NB4 (cell line): Measurements from ENCODE around the gene ARHGAP45.

Experiments
- DNase-seq: peaks from one replicate; pipeline ENCODE4 v3.0.0; 2010; ENCODE audit warnings: low read depth
- H3K4me3 ChIP-seq: one replicate; pipeline ENCODE4 v1.5.1; 2011; ENCODE audit warnings: mild to moderate bottlenecking, low read depth, low read length, moderate library complexity
- MYC ChIP-seq: IDR thresholded peaks from 2 replicates; pipeline ENCODE4 v1.6.1; 2011; ENCODE audit warnings: low read depth, low read length
- POLR2A ChIP-seq: IDR thresholded peaks from 2 replicates; pipeline ENCODE4 v1.6.1; 2011; ENCODE audit warnings: mild to moderate bottlenecking; ENCODE audit not compliant: insufficient read length; ENCODE audit errors: extremely low read depth
- TF ChIP-seq, protein P1 (sequence below): IDR thresholded peaks from one replicate; pipeline ENCODE4 v1.5.1; 2012; ENCODE audit warnings: low read depth, low read length
- TF ChIP-seq, protein P2 (sequence below): IDR thresholded peaks from 2 replicates; pipeline ENCODE4 v1.6.1; 2011; ENCODE audit warnings: low read depth, low read length

Gene ARHGAP45

DNA sequence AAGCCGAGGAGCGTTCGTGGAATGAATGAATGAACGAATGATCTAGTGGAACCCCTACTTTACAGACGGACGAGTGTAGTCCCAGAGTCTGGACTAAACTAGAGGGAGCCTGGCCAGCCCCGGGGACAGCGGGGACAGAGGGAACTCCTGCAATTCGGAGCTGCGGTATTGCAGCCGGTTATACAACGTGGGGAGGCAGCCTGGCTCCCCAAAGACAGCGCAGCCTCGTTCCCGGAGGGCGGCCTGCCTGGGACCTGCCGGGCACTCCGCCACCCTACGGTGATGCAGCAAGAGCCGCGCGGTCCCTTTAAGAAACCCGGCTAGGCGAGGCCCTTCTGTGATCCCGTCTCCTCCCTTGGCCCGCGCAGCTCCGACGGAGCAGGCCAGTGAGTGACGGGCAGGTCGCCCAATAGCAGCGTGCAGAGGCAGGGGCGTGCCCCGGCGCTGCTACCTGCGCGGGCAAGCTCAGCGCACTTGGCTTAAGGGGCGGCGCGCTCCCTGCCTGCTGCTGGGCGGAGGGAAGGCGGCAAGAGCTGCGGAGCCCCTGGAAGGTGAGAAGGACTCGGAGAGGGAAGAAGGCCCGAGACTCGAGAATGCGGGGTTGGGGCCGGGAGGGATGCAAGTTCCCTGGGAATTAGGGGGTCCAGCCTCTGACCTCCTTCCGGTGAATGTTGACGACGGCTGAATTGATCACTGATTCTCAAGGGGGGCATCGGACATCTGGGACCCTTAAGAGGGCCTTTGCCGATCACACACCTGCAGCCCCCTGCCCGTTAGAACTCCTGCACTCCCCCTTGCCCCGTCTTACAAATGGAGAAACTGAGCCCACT lies 27.1 kb upstream of the ARHGAP45 start, which contains the start of gene ABCA7:
TSS of gene ABCA7 (plus strand) at position 462 of the 830 bp plus-strand sequence. CDS start 1,255 bp downstream, outside the sequence.
- DNase-seq = peak; percentile 95
- H3K4me3 ChIP-seq = peak within 1 kb of the TSS; percentile 55
- no peak for TF ChIP-seq POLR2A
- TF ChIP-seq MYC = no peak
- TF ChIP-seq, protein P1, sequence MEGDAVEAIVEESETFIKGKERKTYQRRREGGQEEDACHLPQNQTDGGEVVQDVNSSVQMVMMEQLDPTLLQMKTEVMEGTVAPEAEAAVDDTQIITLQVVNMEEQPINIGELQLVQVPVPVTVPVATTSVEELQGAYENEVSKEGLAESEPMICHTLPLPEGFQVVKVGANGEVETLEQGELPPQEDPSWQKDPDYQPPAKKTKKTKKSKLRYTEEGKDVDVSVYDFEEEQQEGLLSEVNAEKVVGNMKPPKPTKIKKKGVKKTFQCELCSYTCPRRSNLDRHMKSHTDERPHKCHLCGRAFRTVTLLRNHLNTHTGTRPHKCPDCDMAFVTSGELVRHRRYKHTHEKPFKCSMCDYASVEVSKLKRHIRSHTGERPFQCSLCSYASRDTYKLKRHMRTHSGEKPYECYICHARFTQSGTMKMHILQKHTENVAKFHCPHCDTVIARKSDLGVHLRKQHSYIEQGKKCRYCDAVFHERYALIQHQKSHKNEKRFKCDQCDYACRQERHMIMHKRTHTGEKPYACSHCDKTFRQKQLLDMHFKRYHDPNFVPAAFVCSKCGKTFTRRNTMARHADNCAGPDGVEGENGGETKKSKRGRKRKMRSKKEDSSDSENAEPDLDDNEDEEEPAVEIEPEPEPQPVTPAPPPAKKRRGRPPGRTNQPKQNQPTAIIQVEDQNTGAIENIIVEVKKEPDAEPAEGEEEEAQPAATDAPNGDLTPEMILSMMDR = no peak
- TF ChIP-seq, protein P2, sequence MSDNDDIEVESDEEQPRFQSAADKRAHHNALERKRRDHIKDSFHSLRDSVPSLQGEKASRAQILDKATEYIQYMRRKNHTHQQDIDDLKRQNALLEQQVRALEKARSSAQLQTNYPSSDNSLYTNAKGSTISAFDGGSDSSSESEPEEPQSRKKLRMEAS = 0 out of 2 replicates have a peak, but pooled peaks have one; percentile 18

DNA sequence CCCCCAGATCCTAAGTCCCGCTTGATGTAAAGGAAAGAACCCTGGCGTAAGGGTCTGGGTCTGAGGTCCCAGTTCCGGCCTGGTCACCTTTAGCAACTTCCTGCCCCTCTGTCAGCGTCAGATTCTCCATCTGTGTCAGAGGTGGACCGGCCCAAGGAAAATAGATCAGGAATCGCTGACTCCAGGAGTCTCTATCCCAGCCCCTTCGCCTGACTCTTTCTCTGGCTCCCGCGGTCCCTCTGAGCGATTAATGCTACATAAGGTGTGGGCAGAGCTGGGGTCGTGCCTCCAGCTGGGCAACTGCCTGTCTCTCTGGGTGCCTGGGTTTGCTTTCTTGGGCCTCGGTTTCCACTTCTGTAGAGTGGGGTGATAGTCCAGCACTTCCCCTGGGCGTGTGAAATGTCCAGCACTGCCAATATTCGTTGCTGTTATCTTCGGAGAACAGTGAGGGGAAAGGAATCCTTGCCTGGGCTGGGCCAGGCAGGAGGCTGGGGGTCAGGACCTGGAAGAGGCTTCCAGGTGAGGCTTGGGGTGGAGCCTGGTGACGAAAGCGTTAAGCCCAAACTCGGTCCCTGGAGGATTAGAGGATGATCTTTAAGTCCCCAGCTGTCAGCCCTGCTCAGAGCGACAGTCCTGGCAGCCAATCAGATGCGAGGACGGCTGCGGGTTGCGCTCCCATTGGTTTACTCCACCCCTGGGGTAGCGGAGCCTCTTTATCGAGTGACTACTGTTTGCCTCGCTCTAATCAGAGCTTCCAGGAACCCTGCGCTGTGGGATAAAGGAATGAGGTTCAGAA lies 26.3 kb upstream of the ARHGAP45 start:
- DNase-seq = peak; percentile 79
- TF ChIP-seq POLR2A = no peak
- TF ChIP-seq MYC = no peak
- TF ChIP-seq, protein P1 = no peak
- TF ChIP-seq, protein P2 = no peak
- peak overlapping the region; percentile 55 for H3K4me3 ChIP-seq

DNA sequence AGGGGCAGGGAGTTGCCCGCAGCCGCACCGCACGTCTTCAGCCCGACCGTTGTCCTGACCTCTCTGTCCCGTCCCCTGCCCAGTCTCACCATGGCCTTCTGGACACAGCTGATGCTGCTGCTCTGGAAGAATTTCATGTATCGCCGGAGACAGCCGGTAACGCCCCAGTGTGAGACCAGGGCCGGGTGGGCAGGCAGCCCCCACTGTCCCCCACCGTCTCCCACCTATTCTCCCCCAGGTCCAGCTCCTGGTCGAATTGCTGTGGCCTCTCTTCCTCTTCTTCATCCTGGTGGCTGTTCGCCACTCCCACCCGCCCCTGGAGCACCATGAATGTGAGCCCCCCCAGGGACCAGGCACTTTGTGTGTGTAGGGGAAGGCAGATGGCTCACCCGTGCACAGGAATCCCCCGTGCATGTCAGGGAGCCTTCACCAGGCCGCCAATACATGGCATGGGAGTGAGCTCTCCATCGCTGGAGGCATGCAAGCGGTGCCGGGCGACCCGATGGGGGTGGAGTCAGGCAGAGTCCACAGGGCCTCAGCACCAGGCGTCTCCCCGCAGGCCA lies 25.6 kb upstream of the ARHGAP45 start:
- TF ChIP-seq MYC (no peak), POLR2A (no peak)
- TF ChIP-seq, protein P1 = no peak
- TF ChIP-seq, protein P2 = no peak
- no peak overlapping the region for H3K4me3 ChIP-seq
- DNase-seq = no peak

DNA sequence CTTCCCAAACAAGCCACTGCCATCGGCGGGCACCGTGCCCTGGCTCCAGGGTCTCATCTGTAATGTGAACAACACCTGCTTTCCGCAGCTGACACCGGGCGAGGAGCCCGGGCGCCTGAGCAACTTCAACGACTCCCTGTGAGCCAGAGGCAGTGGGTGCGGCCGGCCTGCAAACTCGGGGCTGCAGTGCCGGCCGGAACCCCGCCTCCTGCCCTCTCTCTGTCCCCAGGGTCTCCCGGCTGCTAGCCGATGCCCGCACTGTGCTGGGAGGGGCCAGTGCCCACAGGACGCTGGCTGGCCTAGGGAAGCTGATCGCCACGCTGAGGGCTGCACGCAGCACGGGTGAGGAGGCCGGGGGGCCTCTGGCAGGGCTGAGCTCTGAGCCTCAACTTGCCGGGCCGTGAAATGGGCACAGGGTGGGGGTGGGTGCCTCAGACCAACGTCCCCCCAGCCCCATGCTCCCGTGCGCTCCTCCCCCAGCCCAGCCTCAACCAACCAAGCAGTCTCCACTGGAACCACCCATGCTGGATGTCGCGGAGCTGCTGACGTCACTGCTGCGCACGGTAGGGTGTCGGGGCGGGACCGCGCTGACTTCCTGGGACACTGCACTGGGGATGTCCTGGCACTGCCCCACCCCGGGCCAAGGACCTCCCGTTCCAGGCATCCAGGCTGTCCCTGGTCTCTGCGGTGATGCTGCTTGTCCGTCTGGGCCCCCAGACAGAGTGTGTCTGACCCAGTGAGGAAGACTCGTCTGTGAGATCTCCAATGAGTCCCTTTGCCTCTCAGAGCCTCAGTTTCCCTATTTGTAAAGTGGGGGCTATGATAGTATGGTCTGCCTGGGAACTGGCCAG lies 24.9 kb upstream of the ARHGAP45 start:
- no peak for TF ChIP-seq MYC
- TF ChIP-seq, protein P1 = no peak
- TF ChIP-seq POLR2A = no peak
- TF ChIP-seq, protein P2 = no peak
- DNase-seq = no peak
- no peak overlapping the region for H3K4me3 ChIP-seq
